HEK293 (cell line): ENCODE results near the gene ZNF609.

Experiments used
- CTCF ChIP-seq: fragments of 450-650 bp; formaldehyde crosslinking; IDR thresholded peaks from 2 replicates; pipeline ENCODE4 v1.5.1; 2016; ENCODE audit warnings: missing biosample characterization, missing genetic modification characterization
- ZBTB21 ChIP-seq: fragments of 450-650 bp; formaldehyde crosslinking; IDR thresholded peaks from 2 replicates; pipeline ENCODE4 v1.5.1; 2017; ENCODE audit warnings: missing biosample characterization, missing genetic modification characterization
- ZBTB44 ChIP-seq: fragments of 450-650 bp; IDR thresholded peaks from 2 replicates; pipeline ENCODE4 v1.5.1; 2018; ENCODE audit warnings: missing biosample characterization, mild to moderate bottlenecking, missing genetic modification characterization
- ZBTB6 ChIP-seq: fragments of 450-650 bp; formaldehyde crosslinking; IDR thresholded peaks from 2 replicates; pipeline ENCODE4 v1.5.1; 2017; ENCODE audit warnings: missing biosample characterization, missing genetic modification characterization
- ZNF184 ChIP-seq: fragments of 450-650 bp; IDR thresholded peaks from 2 replicates; pipeline ENCODE4 v1.5.1; 2018; ENCODE audit warnings: missing biosample characterization, mild to moderate bottlenecking, missing genetic modification characterization
- ZNF658 ChIP-seq: fragments of 450-650 bp; formaldehyde crosslinking; IDR thresholded peaks from 2 replicates; pipeline ENCODE4; 2016; ENCODE audit warnings: missing biosample characterization, missing genetic modification characterization

GRCh38 chr15:64454282-64454681 is 6.1 kb upstream of the ZNF609 start:
- TF ChIP-seq ZNF658 (tag by site-specific recombination) (no peak), ZBTB44 (no peak), ZBTB21 (tag by site-specific recombination) (no peak), ZNF184 (no peak), CTCF (tag by site-specific recombination) (no peak), ZBTB6 (tag by site-specific recombination) (no peak)
